Measurements from ENCODE around the gene DDAH1.
"Not testable (repeated sequence)": the region's sequence is repeated elsewhere in the genome, so short reads cannot be mapped to it uniquely, and the experiment has no call there.

Gene DDAH1

DNA sequence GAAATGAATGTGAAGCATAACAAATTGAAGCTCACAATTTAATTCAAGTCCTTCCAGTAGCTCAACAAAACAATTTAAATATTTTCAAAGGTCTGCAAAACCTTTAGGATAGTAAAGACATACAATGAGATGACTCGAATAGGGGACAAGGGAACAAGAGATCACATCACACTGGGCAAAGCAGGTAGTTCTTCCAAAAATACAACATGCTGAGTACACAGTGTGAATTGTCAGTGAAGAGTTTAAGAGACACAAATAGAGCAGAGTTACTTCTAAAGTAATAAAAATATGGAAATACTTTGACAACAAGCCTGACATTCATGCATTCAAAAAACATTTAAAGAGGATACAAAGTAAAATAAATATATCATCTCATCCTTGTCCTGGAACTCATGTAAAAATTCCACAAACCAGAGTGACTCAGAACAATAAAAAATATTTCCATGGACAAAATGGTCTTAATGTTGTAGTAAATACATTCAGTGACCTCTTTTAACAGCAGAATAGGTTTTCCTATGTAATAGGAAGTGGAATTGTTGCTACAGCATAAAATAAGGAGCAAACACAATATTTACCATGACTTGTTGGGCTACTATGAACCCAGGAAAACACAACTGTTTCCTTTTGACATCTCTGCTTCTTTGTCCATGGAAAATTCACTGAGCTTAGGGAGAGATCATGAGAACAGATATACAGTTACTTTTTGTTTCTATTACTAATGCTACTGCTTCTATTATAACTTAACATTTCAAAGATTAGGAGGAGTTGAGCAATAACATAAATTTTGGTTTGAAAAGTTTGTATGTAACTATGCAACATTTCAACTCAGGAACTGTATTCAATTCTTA, 104.9 kb downstream of the DDAH1 start:
- DNase-seq (ENCODE audit: low read depth): no peak

- no peak for DNase-seq (ENCODE audit: low read depth)
Observed at GRCh38 chr1:85358702-85359438, 106.1 kb downstream of the DDAH1 start.

DNA sequence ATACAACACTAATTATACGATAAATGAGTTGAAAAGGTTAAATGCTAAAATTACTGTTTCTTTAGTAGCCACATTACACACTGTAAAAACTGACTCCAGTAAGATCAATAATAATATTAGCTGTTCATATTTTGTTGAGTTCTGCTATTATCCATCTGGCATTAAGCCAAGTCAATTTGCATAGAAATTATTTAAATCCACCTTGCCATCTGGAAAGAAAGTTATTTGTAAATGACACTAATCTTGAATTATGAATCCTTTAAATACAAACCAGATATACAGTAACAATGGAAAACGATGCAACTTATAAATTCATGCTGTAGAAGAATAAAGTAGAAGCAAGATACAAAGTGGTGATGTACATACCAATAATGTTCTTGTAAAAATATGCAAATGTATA, 107.1 kb downstream of the DDAH1 start:
- DNase-seq (ENCODE audit: low read depth): no peak

DNA sequence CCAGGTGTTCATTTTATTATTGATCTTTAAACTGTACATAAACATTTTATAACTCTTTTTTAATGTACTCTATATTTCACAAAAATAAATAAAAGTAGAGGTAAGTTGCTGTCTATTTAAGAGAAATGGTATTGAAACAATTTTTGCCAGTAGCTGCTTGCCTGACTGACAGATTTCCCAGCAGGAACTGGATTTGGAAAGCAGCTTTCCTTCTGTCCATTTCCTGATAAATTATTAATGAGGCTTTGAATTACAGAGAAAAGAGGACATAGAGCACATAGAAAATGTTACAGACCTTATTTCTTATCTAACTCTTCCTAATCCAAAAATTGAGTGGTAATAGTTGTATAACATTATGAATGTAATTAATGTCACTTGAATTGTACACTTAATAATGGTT, 108.8 kb downstream of the DDAH1 start:
- DNase-seq (ENCODE audit: low read depth): no peak

- no peak for DNase-seq (ENCODE audit: low read depth)
Observed at GRCh38 chr1:85352055-85352454, 112.9 kb downstream of the DDAH1 start.

DNA sequence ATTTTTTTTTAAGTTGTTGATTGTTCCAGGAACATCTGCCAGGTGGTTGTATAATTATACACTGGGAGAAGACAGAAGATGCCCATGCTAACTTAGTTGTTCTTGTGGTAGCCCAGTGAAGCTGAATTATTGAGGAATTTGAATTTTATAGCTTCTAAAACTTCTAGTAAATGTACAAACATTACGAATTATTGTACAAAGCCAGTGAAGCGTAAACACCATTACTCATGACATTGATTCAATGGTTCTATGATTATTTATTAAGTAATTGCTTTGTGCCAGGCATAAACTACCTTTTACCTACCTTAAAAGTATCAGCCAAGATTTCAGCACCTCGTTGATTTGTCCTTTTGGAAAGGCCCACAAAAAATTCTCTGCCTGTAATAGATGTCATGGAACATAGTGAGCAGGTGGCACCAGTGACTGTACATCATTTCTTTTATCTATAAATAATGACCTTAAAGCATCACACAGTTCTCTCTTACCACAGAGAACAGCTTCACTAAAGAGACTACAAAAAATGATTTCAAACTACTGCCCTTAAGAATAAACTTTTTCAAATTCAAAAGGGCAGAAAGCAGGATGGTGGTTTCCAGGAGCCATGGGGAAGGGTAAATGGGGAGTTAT, 113.6 kb downstream of the DDAH1 start:
- no peak for DNase-seq (ENCODE audit: low read depth)

DNA sequence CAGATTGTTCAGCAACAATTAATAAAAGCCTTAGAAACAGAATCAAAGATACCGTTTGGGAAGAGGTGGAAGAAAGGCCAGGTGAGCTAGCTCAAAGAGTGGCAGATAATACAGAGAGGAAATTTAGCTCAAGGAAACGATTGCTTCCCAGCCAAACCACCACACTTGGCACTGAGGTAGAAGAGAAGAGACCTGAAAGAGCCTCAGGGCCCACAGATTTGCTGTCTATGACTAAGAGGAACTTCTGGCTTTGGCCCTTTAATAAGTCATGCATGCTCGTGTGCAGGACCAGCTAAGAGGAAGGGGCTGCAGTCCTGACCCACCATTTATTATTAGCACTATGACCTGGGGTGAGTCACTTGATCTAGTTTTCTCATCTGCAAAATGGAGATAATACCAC, 115.7 kb downstream of the DDAH1 start:
- no peak for DNase-seq (ENCODE audit: low read depth)

- DNase-seq (ENCODE audit: low read depth): no peak
Observed at GRCh38 chr1:85347908-85348307, 117.1 kb downstream of the DDAH1 start.

- not testable (repeated sequence) for DNase-seq (ENCODE audit: low read depth)
Observed at GRCh38 chr1:85347275-85347674, 117.7 kb downstream of the DDAH1 start.

DNA sequence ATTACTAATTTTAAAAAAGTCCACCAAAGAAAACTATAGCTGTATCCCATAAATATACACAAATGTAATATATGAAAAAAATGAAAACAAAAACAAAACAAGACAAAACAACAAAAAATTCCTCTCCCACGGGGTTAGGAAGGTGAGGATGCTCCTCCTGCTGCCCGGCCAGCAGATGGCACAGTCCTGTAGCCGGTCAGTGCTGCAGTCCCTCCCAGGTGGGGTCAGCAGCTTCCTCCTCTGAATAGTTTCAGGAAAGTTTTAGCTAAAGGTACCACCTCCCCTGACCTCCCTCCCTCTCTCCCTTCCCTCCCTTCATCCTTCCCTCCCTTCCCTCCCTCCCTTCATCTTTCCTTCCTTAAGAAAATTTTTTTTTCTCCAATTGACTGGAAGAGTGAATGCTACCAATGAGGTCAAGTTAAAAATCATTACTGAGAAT, 120.7 kb downstream of the DDAH1 start:
- DNase-seq (ENCODE audit: low read depth): no peak

DNA sequence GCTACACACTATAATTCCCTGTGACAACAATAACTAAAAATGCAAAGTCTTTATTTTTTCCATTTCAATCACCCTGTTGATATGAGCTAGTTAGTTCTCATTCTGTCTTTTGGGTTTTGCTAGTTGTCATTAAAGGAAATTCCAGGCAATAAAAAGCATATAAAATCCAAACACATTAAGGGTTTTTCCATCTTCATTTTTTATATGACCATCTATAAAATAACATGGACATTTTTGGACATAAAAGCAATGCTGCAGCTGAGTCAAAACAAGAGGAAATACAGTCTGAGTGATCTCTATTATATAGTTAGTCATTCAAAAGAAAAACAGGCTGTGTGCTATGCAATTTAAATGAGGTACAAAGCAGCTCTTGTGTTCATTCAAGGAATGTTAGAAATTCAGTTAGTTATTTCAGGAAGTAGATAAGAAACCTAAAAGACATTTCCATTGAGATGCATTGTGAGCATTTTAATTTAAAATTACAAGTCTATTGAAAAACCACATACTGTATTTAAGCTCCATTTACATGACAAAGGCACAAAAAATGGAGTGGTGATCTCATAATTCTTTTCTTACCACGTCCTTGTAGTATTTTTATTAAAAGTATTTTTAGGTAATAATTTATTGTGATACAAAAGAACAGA, 121.2 kb downstream of the DDAH1 start:
- DNase-seq (ENCODE audit: low read depth): no peak

DNA sequence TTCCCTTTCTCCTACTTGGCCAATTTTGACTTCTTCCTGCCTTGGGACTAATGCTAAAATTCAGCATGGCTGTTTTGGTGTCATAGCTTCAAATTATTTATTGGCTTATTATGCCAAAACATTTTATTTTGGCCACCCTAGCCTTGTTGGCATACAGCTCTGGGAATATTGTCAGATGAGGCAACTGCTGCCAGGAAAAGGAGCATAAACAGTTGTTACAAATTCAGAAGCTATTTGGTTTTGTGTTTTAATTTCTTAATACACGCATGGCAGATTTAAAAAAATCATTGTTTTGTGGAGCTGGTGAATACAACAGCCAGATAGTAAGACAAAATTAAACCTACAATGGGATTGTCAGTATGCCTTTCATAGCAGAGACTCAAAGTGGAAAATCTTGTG, 121.7 kb downstream of the DDAH1 start:
- no peak for DNase-seq (ENCODE audit: low read depth)

DNA sequence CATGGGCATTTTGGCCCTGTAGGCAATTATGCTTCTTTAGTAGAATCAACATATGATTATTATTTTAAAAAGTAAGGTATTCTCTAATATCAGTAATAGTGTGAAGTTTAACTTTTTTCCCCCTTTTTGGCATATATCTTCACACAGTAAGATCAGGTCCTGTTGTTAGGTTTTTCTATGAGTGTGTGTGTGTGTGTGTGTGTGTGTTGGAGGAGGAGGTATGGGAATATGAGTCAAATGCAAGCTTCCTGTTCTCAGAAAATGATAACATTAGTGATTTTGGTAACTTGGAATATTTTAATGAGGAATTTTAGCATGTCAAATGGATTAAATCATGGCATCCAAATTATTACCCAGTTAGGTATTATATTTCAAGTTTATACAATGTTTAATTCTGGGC, 122.8 kb downstream of the DDAH1 start:
- DNase-seq (ENCODE audit: low read depth): no peak

GRCh38 chr1:85340427-85340826, 124.5 kb downstream of the DDAH1 start:
- no peak for DNase-seq (ENCODE audit: low read depth)

GRCh38 chr1:85339656-85340399, 125.1 kb downstream of the DDAH1 start:
- no peak for DNase-seq (ENCODE audit: low read depth)

DNA sequence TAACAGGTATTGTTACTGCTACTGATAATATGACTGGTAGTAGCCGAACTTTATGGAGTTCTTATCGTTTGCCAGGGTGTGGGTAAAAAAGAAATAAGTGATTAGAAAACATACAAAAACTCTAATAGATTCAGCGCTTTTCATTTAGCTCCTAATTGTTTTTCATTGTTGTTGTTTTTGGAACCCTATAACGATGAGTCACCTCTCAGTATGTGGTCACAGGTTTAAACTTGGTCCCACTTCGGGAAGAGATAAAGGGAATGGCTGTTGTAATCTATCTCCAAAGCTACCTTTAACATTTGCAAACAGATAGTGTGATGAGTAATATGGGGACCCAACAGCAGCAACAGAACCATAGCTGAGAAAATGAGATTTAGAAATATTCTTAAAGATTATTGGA, 125.9 kb downstream of the DDAH1 start:
- no peak for DNase-seq (ENCODE audit: low read depth)

- DNase-seq (ENCODE audit: low read depth): no peak
Observed at GRCh38 chr1:85334962-85335361, 130.0 kb downstream of the DDAH1 start.

- no peak for DNase-seq (ENCODE audit: low read depth)
Observed at GRCh38 chr1:85333186-85333585, 131.8 kb downstream of the DDAH1 start.

DNA sequence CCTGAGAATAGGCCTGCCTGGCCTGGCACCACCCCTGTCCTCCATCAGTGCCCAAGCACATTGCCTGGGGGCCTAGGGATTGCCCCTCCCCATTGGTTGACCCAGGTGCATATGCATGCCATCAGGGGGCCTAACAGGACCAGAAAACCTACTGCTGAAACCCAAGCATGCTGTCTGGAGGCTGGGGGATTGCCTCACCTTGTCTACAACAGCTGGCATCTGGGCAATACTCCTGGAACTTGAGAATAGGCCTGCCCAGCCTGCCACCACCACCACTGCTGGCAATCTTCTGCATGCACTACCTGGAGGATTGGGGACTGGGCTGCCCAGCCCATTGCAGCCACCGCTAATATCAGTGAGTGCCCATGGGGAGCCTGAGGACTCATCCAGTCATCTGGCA, 132.4 kb downstream of the DDAH1 start:
- no peak for DNase-seq (ENCODE audit: low read depth)

GRCh38 chr1:85330711-85331290, 134.2 kb downstream of the DDAH1 start:
- no peak for DNase-seq (ENCODE audit: low read depth)

DNA sequence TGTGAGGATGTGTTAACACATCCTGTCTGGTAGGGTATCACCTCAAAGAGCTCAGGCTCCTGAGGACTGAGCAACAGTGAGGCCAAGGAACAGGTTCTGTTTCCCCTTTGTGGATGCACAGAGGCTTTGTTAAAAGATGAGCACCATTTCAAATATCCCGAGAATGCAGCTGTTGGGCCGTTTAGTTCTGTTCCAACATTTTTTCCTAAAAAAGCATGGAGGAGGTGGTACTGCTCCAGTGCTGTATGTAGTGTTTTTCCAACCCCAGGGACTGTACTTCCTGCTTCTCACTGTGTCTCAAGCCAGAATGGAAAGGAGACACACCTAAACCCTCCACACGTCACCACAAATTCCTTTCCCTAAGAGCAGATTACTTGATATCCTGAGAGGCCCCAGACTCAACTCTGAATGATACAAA, 134.7 kb downstream of the DDAH1 start:
- DNase-seq (ENCODE audit: low read depth): no peak

Data from activated T-cell treated with anti-CD3 and anti-CD28 coated beads for 24 hours (primary cell).